C4-2B (cell line): ENCODE results near the gene UGT1A6.

Source experiments
- ZFX ChIP-seq: fragments of 450-650 bp; IDR thresholded peaks from 2 replicates; pipeline ENCODE4 v1.6.1; 2017
- TF ChIP-seq, protein P1 (sequence below): fragments of 450-650 bp; conservative IDR thresholded peaks from 2 replicates; pipeline ENCODE4 v1.5.1; 2017; ENCODE audit warnings: mild to moderate bottlenecking

DNA sequence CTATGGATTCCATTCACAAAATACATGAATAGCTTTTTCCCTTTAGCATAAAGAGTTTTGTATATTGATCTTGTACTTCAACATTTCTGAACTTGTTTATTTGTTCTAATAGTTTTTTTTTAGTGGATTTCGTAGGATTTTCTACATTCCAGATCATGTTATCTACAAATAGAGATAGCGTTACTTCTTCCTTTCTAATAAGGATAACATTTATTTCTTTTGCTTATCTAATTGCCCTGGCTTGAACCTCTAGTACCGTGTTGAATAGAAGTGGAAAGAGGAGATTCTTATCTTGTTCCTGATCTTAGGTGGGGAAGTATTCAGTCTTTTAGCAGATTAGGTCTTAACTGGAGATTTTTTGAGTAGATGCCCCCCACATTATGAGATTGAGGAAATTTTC, 9.5 kb downstream of the UGT1A6 start:
- TF ChIP-seq, protein P1, sequence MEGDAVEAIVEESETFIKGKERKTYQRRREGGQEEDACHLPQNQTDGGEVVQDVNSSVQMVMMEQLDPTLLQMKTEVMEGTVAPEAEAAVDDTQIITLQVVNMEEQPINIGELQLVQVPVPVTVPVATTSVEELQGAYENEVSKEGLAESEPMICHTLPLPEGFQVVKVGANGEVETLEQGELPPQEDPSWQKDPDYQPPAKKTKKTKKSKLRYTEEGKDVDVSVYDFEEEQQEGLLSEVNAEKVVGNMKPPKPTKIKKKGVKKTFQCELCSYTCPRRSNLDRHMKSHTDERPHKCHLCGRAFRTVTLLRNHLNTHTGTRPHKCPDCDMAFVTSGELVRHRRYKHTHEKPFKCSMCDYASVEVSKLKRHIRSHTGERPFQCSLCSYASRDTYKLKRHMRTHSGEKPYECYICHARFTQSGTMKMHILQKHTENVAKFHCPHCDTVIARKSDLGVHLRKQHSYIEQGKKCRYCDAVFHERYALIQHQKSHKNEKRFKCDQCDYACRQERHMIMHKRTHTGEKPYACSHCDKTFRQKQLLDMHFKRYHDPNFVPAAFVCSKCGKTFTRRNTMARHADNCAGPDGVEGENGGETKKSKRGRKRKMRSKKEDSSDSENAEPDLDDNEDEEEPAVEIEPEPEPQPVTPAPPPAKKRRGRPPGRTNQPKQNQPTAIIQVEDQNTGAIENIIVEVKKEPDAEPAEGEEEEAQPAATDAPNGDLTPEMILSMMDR = no peak
- no peak for TF ChIP-seq ZFX
